Stimulated activated CD4-positive, alpha-beta T cell treated with anti-CD3 and anti-CD28 coated beads, Interleukin-12 subunit alpha, Interleukin-12 subunit beta, amount 100 ng/mL, for 4 hours (primary cell): ENCODE data around the gene RBM17.
"Not testable (repeated sequence)": the region's sequence is repeated elsewhere in the genome, so short reads cannot be mapped to it uniquely, and the experiment has no call there.

ENCODE experiments used
- DNase-seq: peaks from one replicate; pipeline ENCODE4 v3.0.0-alpha.2; 2020

The RBM17 gene

GRCh38 chr10:6163364-6164270 lies 74.8 kb downstream of the RBM17 start:
- DNase-seq: peak; percentile 92

- no peak for DNase-seq
Observed at GRCh38 chr10:6164271-6165095, 75.6 kb downstream of the RBM17 start.

- no peak for DNase-seq
Observed at GRCh38 chr10:6165221-6165725, 76.4 kb downstream of the RBM17 start.

GRCh38 chr10:6165933-6166332 lies 77.1 kb downstream of the RBM17 start:
- not testable (repeated sequence) for DNase-seq
